ENCODE data around the gene RNF214.

DNA sequence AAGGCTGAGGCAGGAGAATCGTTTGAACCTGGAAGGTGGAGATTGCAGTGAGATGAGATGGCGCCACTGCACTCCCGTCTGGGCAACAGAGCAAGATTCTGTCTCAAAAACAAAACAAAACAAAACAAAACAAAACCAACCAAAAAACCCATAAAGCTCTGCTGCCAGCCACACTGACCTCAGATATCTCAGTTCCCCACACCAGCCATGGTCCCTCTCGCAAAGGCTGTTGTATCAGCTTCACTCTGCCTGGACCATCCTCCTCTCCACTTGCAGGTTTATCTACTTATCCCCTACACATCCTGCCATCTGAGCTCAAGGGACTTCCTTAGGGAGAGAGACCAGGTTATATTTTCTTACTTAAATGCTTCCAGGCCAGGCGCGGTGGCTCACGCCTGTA is 69.8 kb downstream of the RNF214 start:
- TF ChIP-seq, protein P1, sequence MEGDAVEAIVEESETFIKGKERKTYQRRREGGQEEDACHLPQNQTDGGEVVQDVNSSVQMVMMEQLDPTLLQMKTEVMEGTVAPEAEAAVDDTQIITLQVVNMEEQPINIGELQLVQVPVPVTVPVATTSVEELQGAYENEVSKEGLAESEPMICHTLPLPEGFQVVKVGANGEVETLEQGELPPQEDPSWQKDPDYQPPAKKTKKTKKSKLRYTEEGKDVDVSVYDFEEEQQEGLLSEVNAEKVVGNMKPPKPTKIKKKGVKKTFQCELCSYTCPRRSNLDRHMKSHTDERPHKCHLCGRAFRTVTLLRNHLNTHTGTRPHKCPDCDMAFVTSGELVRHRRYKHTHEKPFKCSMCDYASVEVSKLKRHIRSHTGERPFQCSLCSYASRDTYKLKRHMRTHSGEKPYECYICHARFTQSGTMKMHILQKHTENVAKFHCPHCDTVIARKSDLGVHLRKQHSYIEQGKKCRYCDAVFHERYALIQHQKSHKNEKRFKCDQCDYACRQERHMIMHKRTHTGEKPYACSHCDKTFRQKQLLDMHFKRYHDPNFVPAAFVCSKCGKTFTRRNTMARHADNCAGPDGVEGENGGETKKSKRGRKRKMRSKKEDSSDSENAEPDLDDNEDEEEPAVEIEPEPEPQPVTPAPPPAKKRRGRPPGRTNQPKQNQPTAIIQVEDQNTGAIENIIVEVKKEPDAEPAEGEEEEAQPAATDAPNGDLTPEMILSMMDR (IDR thresholded peaks at IDR 0.05), result no peak
- no peak for TF ChIP-seq POLR2A (IDR thresholded peaks at IDR 0.05)
- no peak for TF ChIP-seq POLR2AphosphoS5 (IDR thresholded peaks at IDR 0.05)

Data from prostate gland (tissue), 2 donors.